ENCODE results near the gene HIPK2. TPM values are rescaled to one million over a fixed set of nuclear protein-coding genes. Genes with fewer than 3 reads are reported as not detected.

HIPK2 gene
- total RNA-seq, 4 donors from 2014 or later, result 13.6 to 21.8 (median 18.2) TPM

- H3K27ac ChIP-seq, result no peak overlapping the region
- H3K36me3 ChIP-seq, result no peaks in the 10 kb centered on the region
- DNase-seq (ENCODE audit: low spot score in 2 of 2), result no peak
- WGBS, result 30% methylated on average over 3 of the region's 3 CpGs
- H3K9me3 ChIP-seq, result no peaks in the 10 kb centered on the region
- H3K4me3 ChIP-seq, result no peak overlapping the region
- no peak for TF ChIP-seq EP300 (IDR thresholded peaks at IDR 0.05)
- no peak for TF ChIP-seq POLR2A (IDR thresholded peaks at IDR 0.05)
- TF ChIP-seq CTCF (IDR thresholded peaks at IDR 0.05), result no peak
- no peak for TF ChIP-seq POLR2AphosphoS5 (IDR thresholded peaks at IDR 0.05)
- peaks cover 2% of the 10 kb centered on the region for H3K27me3 ChIP-seq
- peaks cover 15% of the 10 kb centered on the region for H3K4me1 ChIP-seq
Measured at GRCh38 chr7:139783647-139784385, 6.0 kb upstream of the HIPK2 start.

- Histone ChIP-seq H3K4me1 (peaks cover 21% of the 10 kb centered on the region), H3K36me3 (no peaks in the 10 kb centered on the region), H3K9me3 (no peaks in the 10 kb centered on the region), H3K27me3 (peaks cover 2% of the 10 kb centered on the region), H3K4me3 (no peak overlapping the region), H3K27ac (no peak overlapping the region)
- 87% methylated on average over 3 of the region's 3 CpGs for WGBS
- no peak for TF ChIP-seq EP300 (IDR thresholded peaks at IDR 0.05)
- TF ChIP-seq CTCF (IDR thresholded peaks at IDR 0.05), result no peak
- no peak for TF ChIP-seq POLR2AphosphoS5 (IDR thresholded peaks at IDR 0.05)
- TF ChIP-seq POLR2A (IDR thresholded peaks at IDR 0.05), result no peak
- DNase-seq (ENCODE audit: low spot score in 2 of 2), result no peak
Measured at GRCh38 chr7:139782932-139783331, 5.1 kb upstream of the HIPK2 start.

- peak overlapping the region; percentile 84 for H3K4me3 ChIP-seq
- no peak for DNase-seq (ENCODE audit: low spot score in 2 of 2)
- peaks cover 20% of the 10 kb centered on the region for H3K4me1 ChIP-seq
- no peaks in the 10 kb centered on the region for H3K36me3 ChIP-seq
- peaks cover 2% of the 10 kb centered on the region for H3K27me3 ChIP-seq
- no peaks in the 10 kb centered on the region for H3K9me3 ChIP-seq
- 0% methylated on average over 56 of the region's 102 CpGs for WGBS
- TF ChIP-seq POLR2AphosphoS5 (IDR thresholded peaks at IDR 0.05) (no peak), EP300 (IDR thresholded peaks at IDR 0.05) (no peak), POLR2A (IDR thresholded peaks at IDR 0.05) (no peak), CTCF (IDR thresholded peaks at IDR 0.05) (no peak)
- peak overlapping the region; percentile 92 for H3K27ac ChIP-seq
Measured at GRCh38 chr7:139777133-139777891, 486 bp downstream of the HIPK2 start.

- DNase-seq (ENCODE audit: low spot score in 2 of 2), result no peak
- Histone ChIP-seq H3K27ac (peak overlapping the region; percentile 92), H3K4me3 (peak overlapping the region; percentile 84), H3K4me1 (peaks cover 22% of the 10 kb centered on the region), H3K9me3 (no peaks in the 10 kb centered on the region), H3K36me3 (no peaks in the 10 kb centered on the region), H3K27me3 (peaks cover 2% of the 10 kb centered on the region)
- under 1% methylated on average over 26 of the region's 26 CpGs for WGBS
- TF ChIP-seq CTCF (IDR thresholded peaks at IDR 0.05) (no peak), POLR2AphosphoS5 (IDR thresholded peaks at IDR 0.05) (no peak), POLR2A (IDR thresholded peaks at IDR 0.05) (no peak), EP300 (IDR thresholded peaks at IDR 0.05) (no peak)
Measured at GRCh38 chr7:139776486-139777132, 1.2 kb downstream of the HIPK2 start.
